HepG2 (cell line): Measurements from ENCODE around the gene BMAL1.

Experiments used
- EZH2 ChIP-seq: conservative IDR thresholded peaks from 2 replicates; pipeline ENCODE4 v1.6.1; 2012; ENCODE audit warnings: mild to moderate bottlenecking, low read depth, low read length, moderate library complexity
- MIER2 ChIP-seq: IDR thresholded peaks from 2 replicates; pipeline ENCODE4 v1.6.1; 2016; ENCODE audit warnings: missing biosample characterization, missing genetic modification reagents
- MXD4 ChIP-seq: IDR thresholded peaks from 2 replicates; pipeline ENCODE4 v1.6.1; 2016; ENCODE audit warnings: mild to moderate bottlenecking, missing biosample characterization, missing genetic modification reagents
- TAF15 ChIP-seq: fragments of 200-400 bp; formaldehyde crosslinking; IDR thresholded peaks from one replicate; pipeline ENCODE4 v1.6.1; 2018; ENCODE audit warnings: mild to moderate bottlenecking, low read depth, low read length; ENCODE audit not compliant: poor library complexity, severe bottlenecking
- TF ChIP-seq, protein P1 (sequence below): sonication (generic); formaldehyde crosslinking; conservative IDR thresholded peaks from 2 replicates; pipeline ENCODE4 v1.8.1; 2023; ENCODE audit warnings: missing genetic modification reagents
- TF ChIP-seq, protein P2 (sequence below): sonication (generic); formaldehyde crosslinking; conservative IDR thresholded peaks from 2 replicates; pipeline ENCODE4 v1.4.0; 2020; ENCODE audit warnings: mild to moderate bottlenecking, missing genetic modification reagents, moderate library complexity
- TF ChIP-seq, protein P3 (sequence below): sonication (generic); formaldehyde crosslinking; IDR thresholded peaks from 2 replicates; pipeline ENCODE4 v1.5.0; 2020; ENCODE audit warnings: mild to moderate bottlenecking, missing genetic modification reagents, moderate library complexity

DNA sequence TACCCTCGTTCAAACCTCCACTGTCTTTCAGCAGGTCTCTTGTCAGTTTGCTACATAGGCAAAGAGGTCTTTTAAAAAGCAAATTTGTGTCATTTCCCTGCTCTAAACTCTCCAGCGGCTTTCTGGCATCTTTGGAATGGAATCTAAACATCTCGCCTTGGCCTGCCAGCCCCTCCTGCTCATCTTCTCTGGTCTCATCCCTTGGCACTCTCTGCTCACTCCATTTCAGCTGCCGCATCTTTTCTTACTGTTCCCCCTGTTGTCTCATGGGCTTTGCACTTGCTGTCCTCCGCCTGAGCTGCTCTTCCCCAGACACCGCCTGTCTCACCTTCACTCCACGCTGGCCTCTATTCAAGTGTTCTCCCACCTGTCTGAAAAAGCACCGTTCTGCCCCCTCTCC, 46.6 kb downstream of the BMAL1 start:
- TF ChIP-seq, protein P1, sequence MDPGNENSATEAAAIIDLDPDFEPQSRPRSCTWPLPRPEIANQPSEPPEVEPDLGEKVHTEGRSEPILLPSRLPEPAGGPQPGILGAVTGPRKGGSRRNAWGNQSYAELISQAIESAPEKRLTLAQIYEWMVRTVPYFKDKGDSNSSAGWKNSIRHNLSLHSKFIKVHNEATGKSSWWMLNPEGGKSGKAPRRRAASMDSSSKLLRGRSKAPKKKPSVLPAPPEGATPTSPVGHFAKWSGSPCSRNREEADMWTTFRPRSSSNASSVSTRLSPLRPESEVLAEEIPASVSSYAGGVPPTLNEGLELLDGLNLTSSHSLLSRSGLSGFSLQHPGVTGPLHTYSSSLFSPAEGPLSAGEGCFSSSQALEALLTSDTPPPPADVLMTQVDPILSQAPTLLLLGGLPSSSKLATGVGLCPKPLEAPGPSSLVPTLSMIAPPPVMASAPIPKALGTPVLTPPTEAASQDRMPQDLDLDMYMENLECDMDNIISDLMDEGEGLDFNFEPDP (CRISPR knock-in tag) = no peak
- TF ChIP-seq, protein P2, sequence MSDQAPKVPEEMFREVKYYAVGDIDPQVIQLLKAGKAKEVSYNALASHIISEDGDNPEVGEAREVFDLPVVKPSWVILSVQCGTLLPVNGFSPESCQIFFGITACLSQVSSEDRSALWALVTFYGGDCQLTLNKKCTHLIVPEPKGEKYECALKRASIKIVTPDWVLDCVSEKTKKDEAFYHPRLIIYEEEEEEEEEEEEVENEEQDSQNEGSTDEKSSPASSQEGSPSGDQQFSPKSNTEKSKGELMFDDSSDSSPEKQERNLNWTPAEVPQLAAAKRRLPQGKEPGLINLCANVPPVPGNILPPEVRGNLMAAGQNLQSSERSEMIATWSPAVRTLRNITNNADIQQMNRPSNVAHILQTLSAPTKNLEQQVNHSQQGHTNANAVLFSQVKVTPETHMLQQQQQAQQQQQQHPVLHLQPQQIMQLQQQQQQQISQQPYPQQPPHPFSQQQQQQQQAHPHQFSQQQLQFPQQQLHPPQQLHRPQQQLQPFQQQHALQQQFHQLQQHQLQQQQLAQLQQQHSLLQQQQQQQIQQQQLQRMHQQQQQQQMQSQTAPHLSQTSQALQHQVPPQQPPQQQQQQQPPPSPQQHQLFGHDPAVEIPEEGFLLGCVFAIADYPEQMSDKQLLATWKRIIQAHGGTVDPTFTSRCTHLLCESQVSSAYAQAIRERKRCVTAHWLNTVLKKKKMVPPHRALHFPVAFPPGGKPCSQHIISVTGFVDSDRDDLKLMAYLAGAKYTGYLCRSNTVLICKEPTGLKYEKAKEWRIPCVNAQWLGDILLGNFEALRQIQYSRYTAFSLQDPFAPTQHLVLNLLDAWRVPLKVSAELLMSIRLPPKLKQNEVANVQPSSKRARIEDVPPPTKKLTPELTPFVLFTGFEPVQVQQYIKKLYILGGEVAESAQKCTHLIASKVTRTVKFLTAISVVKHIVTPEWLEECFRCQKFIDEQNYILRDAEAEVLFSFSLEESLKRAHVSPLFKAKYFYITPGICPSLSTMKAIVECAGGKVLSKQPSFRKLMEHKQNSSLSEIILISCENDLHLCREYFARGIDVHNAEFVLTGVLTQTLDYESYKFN (CRISPR knock-in tag) = no peak
- TF ChIP-seq MXD4 (CRISPR knock-in tag) (no peak), TAF15 (no peak), MIER2 (CRISPR knock-in tag) (no peak), EZH2 (no peak)
- TF ChIP-seq, protein P3, sequence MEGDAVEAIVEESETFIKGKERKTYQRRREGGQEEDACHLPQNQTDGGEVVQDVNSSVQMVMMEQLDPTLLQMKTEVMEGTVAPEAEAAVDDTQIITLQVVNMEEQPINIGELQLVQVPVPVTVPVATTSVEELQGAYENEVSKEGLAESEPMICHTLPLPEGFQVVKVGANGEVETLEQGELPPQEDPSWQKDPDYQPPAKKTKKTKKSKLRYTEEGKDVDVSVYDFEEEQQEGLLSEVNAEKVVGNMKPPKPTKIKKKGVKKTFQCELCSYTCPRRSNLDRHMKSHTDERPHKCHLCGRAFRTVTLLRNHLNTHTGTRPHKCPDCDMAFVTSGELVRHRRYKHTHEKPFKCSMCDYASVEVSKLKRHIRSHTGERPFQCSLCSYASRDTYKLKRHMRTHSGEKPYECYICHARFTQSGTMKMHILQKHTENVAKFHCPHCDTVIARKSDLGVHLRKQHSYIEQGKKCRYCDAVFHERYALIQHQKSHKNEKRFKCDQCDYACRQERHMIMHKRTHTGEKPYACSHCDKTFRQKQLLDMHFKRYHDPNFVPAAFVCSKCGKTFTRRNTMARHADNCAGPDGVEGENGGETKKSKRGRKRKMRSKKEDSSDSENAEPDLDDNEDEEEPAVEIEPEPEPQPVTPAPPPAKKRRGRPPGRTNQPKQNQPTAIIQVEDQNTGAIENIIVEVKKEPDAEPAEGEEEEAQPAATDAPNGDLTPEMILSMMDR (CRISPR knock-in tag) = no peak
